BJ (cell line): Measurements from ENCODE around the gene TNFSF11. TPM values are rescaled to one million over a fixed set of nuclear protein-coding genes. Genes with fewer than 3 reads are reported as not detected.

Source experiments
- CTCF ChIA-PET: fragments of 350-600 bp; formaldehyde crosslinking; extraction: SDS; loops from one replicate; lab custom pipeline; 2021; ENCODE audit warnings: antibody characterized with exemption, inconsistent platforms; lab: Yijun Ruan, JAX
- POLR2A ChIA-PET: fragments of 300-600 bp; sonication (Branson Sonifier 250); formaldehyde crosslinking; extraction: SDS; loops from one replicate; lab custom pipeline; 2021; ENCODE audit warnings: antibody characterized with exemption; lab: Charles Lee
- DNase-seq: peaks from one replicate; pipeline ENCODE4 v3.0.0-alpha.2; 2011; ENCODE audit warnings: low read depth
- H3K27me3 ChIP-seq: 2 replicates; pipeline ENCODE4 v1.6.0; 2011; ENCODE audit warnings: low read length; ENCODE audit not compliant: control insufficient read depth, insufficient read depth
- H3K36me3 ChIP-seq: 2 replicates; pipeline ENCODE4 v1.5.1; 2011; ENCODE audit warnings: low read length; ENCODE audit not compliant: control insufficient read depth, insufficient read depth
- H3K4me3 ChIP-seq: 2 replicates; pipeline ENCODE4 v1.5.1; 2011; ENCODE audit warnings: low read depth, mild to moderate bottlenecking, control low read depth, low read length
- CTCF ChIP-seq: IDR thresholded peaks from 2 replicates; pipeline ENCODE4 v1.5.1; 2011; ENCODE audit warnings: low read depth, mild to moderate bottlenecking, control low read depth, inconsistent platforms, low read length, moderate library complexity; ENCODE audit not compliant: insufficient read depth
- polyA plus RNA-seq: library from polyadenylated mRNA; depleted of rRNA; stranded (reverse); fragments of >200 nt; gene quantifications from 2 replicates; pipeline ENCODE4 v1.2.3, GENCODE V29; 2011

TNFSF11 gene
- polyA plus RNA-seq, 1 experiment, result not detected

DNA sequence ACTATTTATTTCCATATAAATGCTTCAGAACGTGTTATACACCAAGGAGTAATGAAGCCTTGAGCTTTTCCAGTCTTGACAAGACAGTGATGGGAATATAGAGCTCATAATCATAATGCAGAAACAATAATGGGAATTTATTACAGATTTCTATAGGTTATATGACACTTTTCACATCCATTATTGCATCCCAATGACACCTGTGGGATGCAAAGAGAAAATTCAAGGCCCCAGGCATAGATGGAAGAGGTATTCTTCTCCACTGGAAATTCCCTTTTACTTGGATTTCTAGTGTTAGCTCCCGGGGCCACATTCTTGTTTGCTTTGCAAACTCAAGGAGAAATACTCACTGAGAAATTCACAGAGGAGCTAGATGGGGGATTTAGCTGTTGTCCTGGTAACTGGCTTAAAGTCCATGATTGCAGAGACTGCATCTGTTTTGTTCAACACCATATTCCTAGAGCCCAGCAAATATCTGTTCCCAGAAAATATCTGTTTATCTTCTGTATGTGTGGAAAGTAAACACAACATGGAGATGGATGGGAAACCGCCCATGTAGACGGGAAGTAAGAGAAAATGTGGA, 30.6 kb upstream of the TNFSF11 start:
- TF ChIP-seq CTCF, result no peak
- CTCF ChIA-PET, result interaction anchor here (1.0 kb wide), 1 partner anchor 9 kb away, joined by 3 read pairs; no protein-coding TSS in a partner anchor
- DNase-seq, result no peak

GRCh38 chr13:42544246-42544926, 29.6 kb upstream of the TNFSF11 start:
- no peaks in the 10 kb centered on the region for H3K36me3 ChIP-seq
- TF ChIP-seq CTCF, result no peak
- DNase-seq, result no peak
- no peaks in the 10 kb centered on the region for H3K27me3 ChIP-seq
- POLR2A ChIA-PET, result no interaction called here
- H3K4me3 ChIP-seq, result no peak overlapping the region
- CTCF ChIA-PET, result no interaction called here

More for the DNA sequence above, 30.6 kb upstream of the TNFSF11 start:
- no peaks in the 10 kb centered on the region for H3K36me3 ChIP-seq
- H3K27me3 ChIP-seq, result no peaks in the 10 kb centered on the region
- POLR2A ChIA-PET, result no interaction called here
- no peak overlapping the region for H3K4me3 ChIP-seq

GRCh38 chr13:42545842-42546241, 28.1 kb upstream of the TNFSF11 start:
- Histone ChIP-seq H3K27me3 (no peaks in the 10 kb centered on the region), H3K4me3 (no peak overlapping the region), H3K36me3 (no peaks in the 10 kb centered on the region)
- no peak for TF ChIP-seq CTCF
- DNase-seq, result no peak
- CTCF ChIA-PET, result no interaction called here
- POLR2A ChIA-PET, result no interaction called here

DNA sequence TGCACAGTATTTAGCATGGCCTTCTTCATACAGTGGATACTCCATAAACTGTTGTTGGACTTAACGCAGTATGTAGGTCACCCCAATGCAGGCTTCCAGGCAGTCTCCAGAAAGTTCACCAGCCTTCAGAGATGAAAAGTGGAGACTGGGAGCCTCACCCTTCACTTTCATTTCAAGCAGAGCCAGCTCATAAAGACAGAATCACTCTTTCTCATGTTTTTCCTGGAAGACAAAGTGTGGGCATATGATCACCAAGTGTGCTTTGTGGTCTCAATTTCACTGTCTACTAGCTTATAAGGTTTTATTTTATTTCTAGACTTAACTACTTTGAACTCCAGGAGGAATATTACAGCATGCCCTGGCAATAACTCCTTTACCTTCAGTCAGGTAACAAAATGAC, 26.3 kb upstream of the TNFSF11 start:
- no peaks in the 10 kb centered on the region for H3K27me3 ChIP-seq
- no peak overlapping the region for H3K4me3 ChIP-seq
- H3K36me3 ChIP-seq, result no peaks in the 10 kb centered on the region
- DNase-seq, result no peak
- ChIA-PET CTCF (no interaction called here), POLR2A (no interaction called here)
- TF ChIP-seq CTCF, result no peak

- TF ChIP-seq CTCF, result no peak
- CTCF ChIA-PET, result no interaction called here
- POLR2A ChIA-PET, result no interaction called here
- no peaks in the 10 kb centered on the region for H3K36me3 ChIP-seq
- no peak for DNase-seq
- H3K27me3 ChIP-seq, result no peaks in the 10 kb centered on the region
- H3K4me3 ChIP-seq, result no peak overlapping the region
Measured at GRCh38 chr13:42548731-42549551, 25.0 kb upstream of the TNFSF11 start.
